Measurements from ENCODE around the gene TMCO4. TPM values are rescaled to one million over a fixed set of nuclear protein-coding genes. Genes with fewer than 3 reads are reported as not detected.

Gene TMCO4
- total RNA-seq, 1 donor from 2014 or later, result 5.7 TPM

- H3K36me3 ChIP-seq, result peaks cover 33 to 62% of the 10 kb centered on the region in 2 donors
- intact Hi-C loops (cut with DNase I), result no loop called here
- DNase-seq (ENCODE audit: low spot score in 2 of 2), result no peak
These were observed 22.8 kb downstream of the TMCO4 start for GRCh38 chr1:19776933-19777332.

DNA sequence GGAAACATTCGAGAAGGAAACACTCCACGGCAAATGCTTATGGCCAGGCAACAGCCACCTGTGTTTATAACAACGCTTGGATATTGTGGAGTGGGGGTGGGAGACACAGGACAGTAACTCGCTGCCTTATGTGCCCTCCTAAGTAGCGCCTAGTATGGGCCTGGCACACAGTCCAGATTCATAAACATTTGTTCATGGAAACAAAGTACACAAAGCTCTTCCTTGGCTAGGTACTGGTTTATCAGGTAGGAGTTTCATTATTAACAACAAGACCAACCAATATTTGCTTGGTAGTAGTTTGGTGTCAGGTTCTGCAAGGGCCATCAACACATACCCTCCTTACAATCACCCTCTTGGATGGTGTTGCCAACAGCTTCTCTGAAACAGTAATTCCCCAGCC lies 23.4 kb downstream of the TMCO4 start:
- no peaks in the 10 kb centered on the region for H3K4me1 ChIP-seq
- no peak overlapping the region for H3K4me3 ChIP-seq
- DNase-seq (ENCODE audit: low spot score in 2 of 2), result no peak
- peaks cover 40 to 68% of the 10 kb centered on the region in 2 donors for H3K36me3 ChIP-seq
- no peak for TF ChIP-seq CTCF (IDR thresholded peaks at IDR 0.05)
- intact Hi-C loops (cut with DNase I), result no loop called here
- H3K27me3 ChIP-seq, result no peaks in the 10 kb centered on the region
- no peaks in the 10 kb centered on the region for H3K9me3 ChIP-seq
- no peak overlapping the region for H3K27ac ChIP-seq

More at GRCh38 chr1:19776933-19777332, 22.8 kb downstream of the TMCO4 start:
- Histone ChIP-seq H3K4me1 (no peaks in the 10 kb centered on the region), H3K9me3 (no peaks in the 10 kb centered on the region), H3K4me3 (no peak overlapping the region), H3K27ac (no peak overlapping the region), H3K27me3 (no peaks in the 10 kb centered on the region)
- no peak for TF ChIP-seq CTCF (IDR thresholded peaks at IDR 0.05)

GRCh38 chr1:19775831-19776230 lies 23.9 kb downstream of the TMCO4 start:
- Histone ChIP-seq H3K27me3 (no peaks in the 10 kb centered on the region), H3K27ac (no peak overlapping the region), H3K4me1 (no peaks in the 10 kb centered on the region), H3K36me3 (peaks cover 43 to 70% of the 10 kb centered on the region in 2 donors), H3K4me3 (no peak overlapping the region), H3K9me3 (no peaks in the 10 kb centered on the region)
- TF ChIP-seq CTCF (IDR thresholded peaks at IDR 0.05), result no peak
- no peak for DNase-seq (ENCODE audit: low spot score in 2 of 2)
- intact Hi-C loops (cut with DNase I), result no loop called here

DNA sequence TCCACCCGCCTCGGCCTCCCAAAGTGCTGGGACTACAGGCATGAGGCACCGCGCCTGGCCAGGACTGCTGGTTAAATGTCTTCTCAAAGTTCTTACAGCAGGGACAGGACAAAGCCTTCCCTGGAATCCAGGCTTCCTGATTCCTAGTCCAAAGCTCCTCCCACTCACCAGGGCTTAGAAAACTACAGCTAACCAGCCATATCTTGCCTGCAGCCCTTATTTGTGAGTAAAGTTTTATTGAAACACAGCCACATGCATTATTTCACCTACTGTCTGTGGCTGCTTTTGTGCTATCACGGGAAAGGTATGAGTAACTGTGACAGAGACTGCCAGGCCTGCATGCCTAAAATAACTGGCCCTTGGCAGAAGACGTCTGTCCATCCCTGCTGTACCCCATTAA lies 24.4 kb downstream of the TMCO4 start:
- no peak for DNase-seq (ENCODE audit: low spot score in 2 of 2)
- H3K36me3 ChIP-seq, result peaks cover 45 to 70% of the 10 kb centered on the region in 2 donors

DNA sequence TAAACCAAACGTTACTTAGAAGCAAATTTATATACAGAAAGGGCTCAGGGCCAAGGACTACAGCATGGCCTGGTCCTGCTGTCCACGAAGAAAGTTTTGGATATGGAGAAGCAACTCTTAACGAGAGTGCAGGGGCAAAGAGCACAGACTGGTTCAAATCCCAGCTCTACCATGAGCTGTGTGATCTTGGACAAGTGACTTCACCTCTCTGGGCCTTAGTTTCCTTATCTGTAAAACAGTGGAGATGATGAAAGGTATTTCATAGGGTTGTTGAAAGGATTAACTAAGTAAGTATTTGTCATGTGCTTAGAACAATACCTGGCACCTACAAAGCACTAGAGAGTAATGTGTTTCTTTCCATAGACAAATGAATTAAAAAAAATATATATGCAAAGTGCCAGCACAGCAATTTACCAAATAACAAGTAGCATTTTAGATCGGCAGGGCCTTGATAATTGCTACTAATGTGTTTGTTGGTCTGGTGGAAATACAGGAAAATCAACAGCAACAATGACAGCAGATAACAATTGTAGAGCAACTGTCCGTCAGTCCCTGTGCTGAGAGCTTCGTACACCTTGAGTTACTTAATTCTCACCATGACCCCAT lies 25.4 kb downstream of the TMCO4 start:
- no peaks in the 10 kb centered on the region for H3K27me3 ChIP-seq
- no peaks in the 10 kb centered on the region for H3K4me1 ChIP-seq
- no peak overlapping the region for H3K4me3 ChIP-seq
- H3K27ac ChIP-seq, result no peak overlapping the region
- peaks cover 42 to 65% of the 10 kb centered on the region in 2 donors for H3K36me3 ChIP-seq
- intact Hi-C loops (cut with DNase I), result no loop called here
- no peaks in the 10 kb centered on the region for H3K9me3 ChIP-seq
- DNase-seq (ENCODE audit: low spot score in 2 of 2), result no peak
- TF ChIP-seq CTCF (IDR thresholded peaks at IDR 0.05), result no peak

More for the DNA sequence above, 24.4 kb downstream of the TMCO4 start:
- intact Hi-C loops (cut with DNase I), result no loop called here
- TF ChIP-seq CTCF (IDR thresholded peaks at IDR 0.05), result no peak
- Histone ChIP-seq H3K4me3 (no peak overlapping the region), H3K27ac (no peak overlapping the region), H3K4me1 (no peaks in the 10 kb centered on the region), H3K9me3 (no peaks in the 10 kb centered on the region), H3K27me3 (no peaks in the 10 kb centered on the region)

GRCh38 chr1:19773485-19773884 lies 26.2 kb downstream of the TMCO4 start:
- Histone ChIP-seq H3K27me3 (no peaks in the 10 kb centered on the region), H3K27ac (no peak overlapping the region), H3K4me3 (no peak overlapping the region), H3K36me3 (peaks cover 41 to 57% of the 10 kb centered on the region in 2 donors), H3K4me1 (no peaks in the 10 kb centered on the region), H3K9me3 (no peaks in the 10 kb centered on the region)
- TF ChIP-seq CTCF (IDR thresholded peaks at IDR 0.05), result no peak
- no peak for DNase-seq (ENCODE audit: low spot score in 2 of 2)
- intact Hi-C loops (cut with DNase I), result no loop called here

All from ascending aorta (tissue), 2 donors.